Left forelimb (tissue), 1 donor: ENCODE measurements around the gene IFNAR1.
"Not testable (repeated sequence)": the region's sequence is repeated elsewhere in the genome, so short reads cannot be mapped to it uniquely, and the experiment has no call there.

ENCODE experiments used
- DNase-seq: peaks from one replicate; pipeline ENCODE4 v3.0.0-alpha.2; 2018; ENCODE audit warnings: low spot score

The IFNAR1 gene

DNA sequence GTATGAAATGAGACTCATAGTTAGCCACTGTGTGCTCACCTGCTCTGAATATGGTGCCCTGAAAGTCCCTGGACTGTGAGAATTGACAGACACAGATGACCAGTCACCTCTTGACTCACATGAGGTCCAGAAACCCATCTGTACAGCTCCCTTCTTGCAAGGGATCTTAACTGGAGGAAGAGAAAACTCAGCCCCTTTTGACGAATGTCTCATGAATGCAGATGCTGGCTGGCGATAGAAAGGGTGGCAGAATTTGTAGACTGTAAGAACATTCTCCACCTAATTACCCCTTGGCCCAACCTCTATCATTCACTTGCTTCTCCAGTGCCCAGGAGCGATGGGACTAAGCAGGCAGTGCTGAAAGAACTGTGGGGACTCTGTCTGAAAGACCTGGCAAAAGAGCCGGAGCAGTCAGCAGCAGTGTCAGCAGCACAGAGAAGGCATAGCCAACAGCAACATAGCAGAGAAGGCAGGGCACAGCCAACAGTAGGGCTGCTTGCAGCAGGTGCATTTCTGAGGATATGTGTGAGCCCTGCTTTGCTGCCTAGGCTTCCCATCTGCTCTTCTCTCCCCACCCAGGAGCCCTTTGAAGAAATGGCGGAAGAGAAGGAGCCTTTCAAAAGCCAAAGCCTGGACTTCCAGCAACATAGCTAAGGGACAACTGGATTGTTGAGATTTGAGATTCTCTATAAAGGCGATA, 52.6 kb downstream of the IFNAR1 start:
- no peak for DNase-seq

DNA sequence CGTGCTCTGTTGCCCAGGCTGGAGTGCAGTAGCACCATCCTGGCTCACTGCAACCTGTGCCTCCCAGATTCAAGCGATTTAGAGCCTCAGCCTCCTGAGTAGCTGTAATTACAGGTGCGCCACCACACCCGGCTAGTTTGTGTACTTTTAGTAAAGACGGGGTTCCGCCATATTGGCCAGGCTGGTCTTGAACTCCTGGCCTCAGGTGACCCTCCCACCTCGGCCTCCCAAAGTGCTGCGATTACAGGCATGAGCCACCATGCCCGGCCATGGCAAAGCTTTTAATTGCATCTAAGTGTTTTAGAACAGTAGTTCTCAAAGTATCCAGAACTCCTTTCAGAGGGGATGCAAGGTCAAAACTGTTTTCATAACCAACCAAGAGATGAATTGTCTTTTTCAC, 53.3 kb downstream of the IFNAR1 start:
- DNase-seq = no peak

DNA sequence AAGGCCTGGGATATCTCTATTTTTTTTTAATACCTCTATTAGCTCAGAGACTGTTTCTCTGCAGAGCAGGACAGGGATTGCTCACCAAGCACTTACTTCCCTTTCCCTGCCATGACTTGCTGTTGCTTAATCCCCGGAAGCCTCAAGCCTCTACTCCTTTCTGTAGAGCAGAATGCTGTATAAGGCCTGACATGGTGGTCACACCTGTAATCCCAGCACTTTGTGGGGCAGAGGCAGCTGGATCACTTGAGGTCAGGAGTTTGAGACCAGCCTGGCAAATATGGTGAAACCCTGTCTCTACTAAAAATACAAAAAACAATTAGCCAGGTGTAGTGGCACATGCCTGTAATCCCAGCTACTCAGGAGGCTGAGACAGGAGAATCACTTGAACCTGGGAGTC, 55.2 kb downstream of the IFNAR1 start:
- not testable (repeated sequence) for DNase-seq

GRCh38 chr21:33380483-33380998, 55.8 kb downstream of the IFNAR1 start:
- no peak for DNase-seq

- not testable (repeated sequence) for DNase-seq
Observed at GRCh38 chr21:33381381-33381780, 56.6 kb downstream of the IFNAR1 start.

GRCh38 chr21:33383056-33383888, 58.5 kb downstream of the IFNAR1 start:
- DNase-seq = no peak

GRCh38 chr21:33384841-33385331, 60.1 kb downstream of the IFNAR1 start:
- no peak for DNase-seq

GRCh38 chr21:33386222-33386784, 61.5 kb downstream of the IFNAR1 start:
- DNase-seq = no peak

- DNase-seq = no peak
Observed at GRCh38 chr21:33387294-33387693, 62.5 kb downstream of the IFNAR1 start.

DNA sequence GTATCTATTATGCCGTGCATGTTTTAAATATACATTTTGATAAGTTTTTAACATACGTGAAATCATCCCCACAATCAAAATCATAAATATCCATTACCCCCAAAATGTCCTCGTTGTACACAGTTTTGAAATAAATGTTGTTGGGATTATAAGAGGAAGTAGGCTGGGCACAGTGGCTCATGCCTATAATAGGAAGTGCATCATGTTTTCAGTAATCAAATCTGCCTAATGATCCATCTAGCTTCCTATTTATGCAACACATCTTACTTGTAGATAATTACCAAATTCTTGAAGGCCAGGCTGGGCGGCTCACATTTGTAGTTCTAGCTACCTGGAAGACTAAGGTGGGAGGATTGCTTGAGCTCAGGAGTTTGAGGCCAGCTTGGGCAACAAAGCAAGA, 63.4 kb downstream of the IFNAR1 start:
- DNase-seq = no peak

DNA sequence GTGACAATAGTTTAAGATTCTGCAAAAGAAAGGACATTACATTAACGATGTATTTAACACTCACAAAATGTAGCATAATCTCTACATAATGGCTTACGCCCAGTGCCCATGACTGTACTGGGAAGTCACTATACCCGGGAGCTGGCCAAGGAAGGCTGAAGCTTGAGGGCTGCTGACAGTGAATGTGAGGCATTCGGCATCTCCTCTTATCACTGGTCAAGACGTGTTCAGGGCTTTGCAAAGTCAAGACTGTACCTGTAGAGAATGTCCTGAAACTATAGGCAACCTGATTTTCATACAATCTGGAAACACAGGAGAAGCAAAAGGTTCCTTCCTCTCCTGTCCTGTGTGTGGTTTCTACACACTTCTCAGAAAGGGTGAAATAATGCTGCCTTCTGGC, 65.7 kb downstream of the IFNAR1 start:
- no peak for DNase-seq

DNA sequence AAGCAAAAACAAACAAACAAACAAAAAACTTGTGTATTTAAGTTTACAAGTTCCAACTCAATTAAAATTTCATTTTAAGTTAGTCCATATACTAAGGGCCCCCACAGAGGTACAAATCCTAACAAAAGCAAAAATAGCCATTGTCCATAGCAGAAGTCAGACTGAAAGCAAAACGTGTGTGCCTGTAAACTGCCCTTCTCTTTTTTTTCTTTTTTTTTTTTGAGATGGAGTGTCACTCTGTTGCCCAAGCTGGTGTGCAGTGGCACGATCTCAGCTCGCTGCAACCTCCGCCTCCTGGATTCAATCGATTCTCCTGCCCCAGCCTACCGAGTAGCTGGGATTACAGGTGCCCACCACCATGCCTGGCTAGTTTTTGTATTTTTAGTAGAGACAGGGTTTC, 66.9 kb downstream of the IFNAR1 start:
- DNase-seq = no peak

GRCh38 chr21:33392284-33392985, 67.7 kb downstream of the IFNAR1 start:
- no peak for DNase-seq

- no peak for DNase-seq
Observed at GRCh38 chr21:33393348-33393747, 68.6 kb downstream of the IFNAR1 start.

DNA sequence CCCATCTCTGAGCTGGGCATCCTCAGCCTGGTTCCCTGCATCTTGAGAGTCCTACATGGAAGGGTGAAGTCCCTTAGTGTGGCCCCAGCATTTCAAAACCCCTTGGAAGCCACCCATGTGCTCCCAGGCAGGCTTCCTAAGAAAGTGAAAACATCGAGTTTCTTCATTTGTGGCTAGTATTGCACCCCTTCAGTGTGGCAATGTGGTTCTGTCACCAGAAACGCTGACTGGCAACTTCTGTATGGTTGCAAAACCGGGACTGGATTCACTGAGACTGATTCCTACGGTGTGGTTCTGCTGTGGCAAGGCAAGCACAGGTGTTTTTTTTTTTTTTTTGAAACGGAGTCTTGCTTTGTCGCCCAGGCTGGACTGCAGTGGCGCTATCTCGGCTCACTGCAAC, 69.5 kb downstream of the IFNAR1 start:
- DNase-seq = no peak

DNA sequence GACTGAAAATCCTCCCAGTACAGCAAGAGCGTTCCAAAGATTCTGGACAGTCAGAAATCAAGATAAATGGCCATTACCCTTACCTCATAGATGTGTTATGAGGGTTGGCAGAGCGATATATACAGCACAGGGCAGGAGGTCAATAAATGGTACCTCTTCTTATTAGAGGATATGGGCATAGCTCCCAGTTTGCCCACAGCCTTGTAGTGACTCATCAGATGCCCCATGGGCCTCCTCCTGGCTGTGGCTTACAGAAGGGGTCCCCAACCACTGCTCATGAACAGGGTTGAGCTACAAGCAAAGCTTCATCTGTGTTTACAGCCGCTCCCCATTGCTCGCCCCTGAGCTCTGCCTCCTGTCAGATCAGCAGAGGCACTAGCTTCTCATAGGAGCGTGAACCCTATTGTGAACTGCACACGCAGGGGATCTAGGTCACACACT, 71.1 kb downstream of the IFNAR1 start:
- no peak for DNase-seq

DNA sequence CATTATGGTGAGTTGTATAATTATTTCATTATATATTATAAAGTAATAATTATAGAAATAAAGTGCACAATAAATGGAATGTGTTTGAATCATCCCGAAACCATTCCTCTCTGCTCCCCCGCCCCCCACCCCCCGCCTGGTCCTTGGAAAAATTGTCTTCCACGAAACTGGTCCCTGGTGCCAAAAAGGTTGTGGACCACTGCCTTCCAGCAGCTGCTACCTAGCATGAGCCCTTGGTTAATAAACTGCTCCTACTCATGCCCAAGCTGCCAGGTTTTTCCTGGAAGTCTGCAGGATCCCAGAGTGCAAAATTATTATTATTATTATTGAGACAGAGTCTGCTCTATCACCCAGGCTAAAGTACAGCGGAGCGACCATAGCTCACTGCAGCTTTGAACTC, 71.7 kb downstream of the IFNAR1 start:
- no peak for DNase-seq

GRCh38 chr21:33396951-33397350, 72.2 kb downstream of the IFNAR1 start:
- no peak for DNase-seq

GRCh38 chr21:33397717-33398116, 72.9 kb downstream of the IFNAR1 start:
- no peak for DNase-seq

GRCh38 chr21:33398361-33398760, 73.6 kb downstream of the IFNAR1 start:
- DNase-seq = no peak

DNA sequence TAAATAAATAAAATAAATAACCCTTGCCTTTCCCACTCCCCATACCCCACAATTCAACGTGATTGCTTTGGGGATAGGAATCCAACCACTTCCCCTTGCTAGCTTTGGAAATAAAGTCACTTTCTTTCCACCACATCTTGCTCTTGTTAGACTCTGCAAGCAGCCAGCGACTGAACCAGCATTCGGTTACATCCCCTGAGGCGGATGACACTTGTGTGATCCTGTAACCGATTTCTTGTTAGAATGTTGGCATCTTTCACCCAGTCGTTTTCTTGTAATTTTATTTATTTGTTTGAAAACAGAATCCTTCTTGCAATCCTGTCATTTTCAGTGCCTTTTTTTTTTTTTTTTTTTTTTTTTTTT, 76.8 kb downstream of the IFNAR1 start:
- DNase-seq = no peak
